BE2C (cell line): ENCODE measurements around the gene PPP1R18. TPM values are rescaled to one million over a fixed set of nuclear protein-coding genes. Genes with fewer than 3 reads are reported as not detected.

Experiments
- DNase-seq: peaks from one replicate; pipeline ENCODE4 v3.0.0-alpha.2; 2020
- H3K27me3 ChIP-seq: fragments of 250-450 bp; sonication (Bioruptor Pico); 2 replicates; pipeline ENCODE4 v1.5.1; 2020; ENCODE audit warnings: mild to moderate bottlenecking
- H3K36me3 ChIP-seq: fragments of 250-450 bp; sonication (Bioruptor Pico); 2 replicates; pipeline ENCODE4 v1.5.1; 2020; ENCODE audit warnings: mild to moderate bottlenecking
- H3K4me1 ChIP-seq: fragments of 250-450 bp; sonication (Bioruptor Pico); 2 replicates; pipeline ENCODE4 v1.5.1; 2020
- H3K4me3 ChIP-seq: 2 replicates; pipeline ENCODE4 v1.5.1; 2011; ENCODE audit warnings: low read depth, low read length
- H3K9me3 ChIP-seq: fragments of 250-450 bp; sonication (Bioruptor Pico); 2 replicates; pipeline ENCODE4 v1.5.1; 2020
- CTCF ChIP-seq: IDR thresholded peaks from 2 replicates; pipeline ENCODE4 v1.5.1; 2012; ENCODE audit warnings: mild to moderate bottlenecking, low read depth, low read length
- polyA plus RNA-seq: library from polyadenylated mRNA; unstranded; fragments of >200 nt; gene quantifications from one replicate; pipeline ENCODE4 v1.2.1, GENCODE V29; 2012; ENCODE audit warnings: low read depth, missing spikeins; ENCODE audit not compliant: insufficient read length, insufficient read depth

PPP1R18 gene
- 273 TPM for polyA plus RNA-seq

GRCh38 chr6:30686009-30686907 is at the start of gene PPP1R18:
Gene PPP1R18 (minus strand): TSS chr6:30686645. CDS start chr6:30686018, 627 bp downstream.
- no peak for TF ChIP-seq CTCF
- Histone ChIP-seq H3K27me3 (no peaks in the 10 kb centered on the region), H3K4me3 (peak within 1 kb of the TSS; percentile 74), H3K9me3 (no peaks in the 10 kb centered on the region), H3K4me1 (peaks cover 10% of the 10 kb centered on the region; the same call in 1 of the 2 replicates), H3K36me3 (peaks cover 12% of the 10 kb centered on the region)
- peak; percentile 77 for DNase-seq

- Histone ChIP-seq H3K4me1 (no peaks in the 10 kb centered on the region), H3K27me3 (no peaks in the 10 kb centered on the region), H3K4me3 (no peak overlapping the region), H3K36me3 (peaks cover 53% of the 10 kb centered on the region), H3K9me3 (no peaks in the 10 kb centered on the region)
- TF ChIP-seq CTCF = no peak
- DNase-seq = no peak
Measured at GRCh38 chr6:30735668-30736314, 49.3 kb upstream of the PPP1R18 start.

GRCh38 chr6:30732237-30732943 is 45.9 kb upstream of the PPP1R18 start:
- TF ChIP-seq CTCF = no peak
- H3K27me3 ChIP-seq = no peaks in the 10 kb centered on the region
- no peak for DNase-seq
- no peaks in the 10 kb centered on the region for H3K9me3 ChIP-seq
- peaks cover 7% of the 10 kb centered on the region; the same call in 1 of the 2 replicates for H3K4me1 ChIP-seq
- H3K36me3 ChIP-seq = peaks cover 51% of the 10 kb centered on the region
- H3K4me3 ChIP-seq = no peak overlapping the region

- TF ChIP-seq CTCF = peak; percentile 80
- H3K4me3 ChIP-seq = peak overlapping the region; percentile 44
- no peaks in the 10 kb centered on the region for H3K27me3 ChIP-seq
- H3K36me3 ChIP-seq = peaks cover 49% of the 10 kb centered on the region
- no peaks in the 10 kb centered on the region for H3K9me3 ChIP-seq
- peak; percentile 89 for DNase-seq
- peaks cover 7% of the 10 kb centered on the region; the same call in 1 of the 2 replicates for H3K4me1 ChIP-seq
Measured at GRCh38 chr6:30730601-30731435, 44.4 kb upstream of the PPP1R18 start.

- Histone ChIP-seq H3K9me3 (no peaks in the 10 kb centered on the region), H3K4me3 (no peak overlapping the region), H3K36me3 (peaks cover 67% of the 10 kb centered on the region), H3K4me1 (peaks cover 9% of the 10 kb centered on the region), H3K27me3 (no peaks in the 10 kb centered on the region)
- DNase-seq = no peak
- no peak; the same call in 1 of the 2 replicates for TF ChIP-seq CTCF
Measured at GRCh38 chr6:30727920-30728553, 41.6 kb upstream of the PPP1R18 start.
